T-helper 2 cell (primary cell): ENCODE results near the gene ZMYND11.
"Not testable (repeated sequence)": the region's sequence is repeated elsewhere in the genome, so short reads cannot be mapped to it uniquely, and the experiment has no call there.

Source experiments
- DNase-seq, 5 experiments: peaks; one replicate each; pipeline versions ENCODE4 v3.0.0 to v3.0.0-alpha.2; 2012 to 2022

ZMYND11 gene

GRCh38 chr10:287026-287709 is 151.9 kb downstream of the ZMYND11 start:
- DNase-seq = no peak

- no peak for DNase-seq
Observed at GRCh38 chr10:287814-288213, 152.6 kb downstream of the ZMYND11 start.

GRCh38 chr10:288316-289200 is 153.3 kb downstream of the ZMYND11 start:
- no peak for DNase-seq

GRCh38 chr10:289581-289980 is 154.3 kb downstream of the ZMYND11 start:
- no peak for DNase-seq

- no peak for DNase-seq
Observed at GRCh38 chr10:290026-290725, 154.9 kb downstream of the ZMYND11 start.

- DNase-seq = no peak
Observed at GRCh38 chr10:293636-294035, 158.4 kb downstream of the ZMYND11 start.

- DNase-seq = no peak
Observed at GRCh38 chr10:297567-297966, 162.3 kb downstream of the ZMYND11 start.

GRCh38 chr10:298033-298432 is 162.8 kb downstream of the ZMYND11 start:
- no peak for DNase-seq

GRCh38 chr10:299512-299911 is 164.3 kb downstream of the ZMYND11 start:
- no peak for DNase-seq

GRCh38 chr10:299969-300368 is 164.7 kb downstream of the ZMYND11 start:
- DNase-seq = no peak

- DNase-seq = not testable (repeated sequence)
Observed at GRCh38 chr10:300580-300979, 165.3 kb downstream of the ZMYND11 start.

- DNase-seq = no peak
Observed at GRCh38 chr10:301536-301935, 166.3 kb downstream of the ZMYND11 start.
